DND-41 (cell line): ENCODE measurements around the gene PARM1.

Experiments used
- ATAC-seq: fragments of 200-7000 bp; cut with Tn5 transposase; 3 replicates; pipeline ENCODE4 v1.9.1; 2021; ENCODE audit warnings: low read depth; ENCODE audit not compliant: insufficient read depth
- DNase-seq: peaks from one replicate; pipeline ENCODE4 v3.0.0-alpha.2; 2020
- H2AFZ ChIP-seq: 2 replicates; pipeline ENCODE4 v1.6.0; 2012; ENCODE audit warnings: low read depth, low read length
- H3K27ac ChIP-seq: 2 replicates; pipeline ENCODE4 v1.5.1; 2012; ENCODE audit warnings: low read length, inconsistent platforms
- H3K27me3 ChIP-seq: fragments of 200-600 bp; sonication (generic); 2 replicates; pipeline ENCODE4 v1.6.0; 2012; ENCODE audit warnings: low read length, mild to moderate bottlenecking, inconsistent platforms; ENCODE audit not compliant: insufficient read depth, poor library complexity
- H3K36me3 ChIP-seq: 2 replicates; pipeline ENCODE4 v1.5.1; 2012; ENCODE audit warnings: low read length, inconsistent platforms; ENCODE audit not compliant: insufficient read depth
- H3K4me1 ChIP-seq: 2 replicates; pipeline ENCODE4 v1.5.1; 2012; ENCODE audit warnings: mild to moderate bottlenecking, low read length; ENCODE audit not compliant: insufficient read depth
- H3K4me2 ChIP-seq: 2 replicates; pipeline ENCODE4 v1.6.0; 2012; ENCODE audit warnings: mild to moderate bottlenecking, moderate library complexity, low read length, inconsistent platforms; ENCODE audit not compliant: insufficient read depth
- H3K4me3 ChIP-seq, 2 experiments: fragments of 200-600 bp in 1 of 2; shearing (Covaris generic) in 1 of 2; 2 replicates each; pipeline ENCODE4 v1.5.1; 2012 to 2016; ENCODE audit warnings: inconsistent platforms in 2 of 2, low read length in 2 of 2, mild to moderate bottlenecking in 2 of 2, low read depth in 1 of 2, moderate library complexity in 1 of 2
- H3K79me2 ChIP-seq: 2 replicates; pipeline ENCODE4 v1.6.0; 2012; ENCODE audit warnings: low read length, inconsistent platforms; ENCODE audit not compliant: insufficient read depth
- H3K9ac ChIP-seq: 2 replicates; pipeline ENCODE4 v1.6.0; 2012; ENCODE audit warnings: low read depth, mild to moderate bottlenecking, inconsistent platforms, low read length, moderate library complexity
- H3K9me3 ChIP-seq: 2 replicates; pipeline ENCODE4 v1.5.1; 2012; ENCODE audit warnings: low read length, moderate library complexity, mild to moderate bottlenecking, inconsistent platforms; ENCODE audit not compliant: insufficient read depth, severe bottlenecking
- H4K20me1 ChIP-seq: 2 replicates; pipeline ENCODE4 v1.6.0; 2012; ENCODE audit warnings: low read length; ENCODE audit not compliant: insufficient read depth
- EZH2 ChIP-seq: IDR thresholded peaks from 3 replicates; pipeline ENCODE4 v1.6.1; 2012; ENCODE audit warnings: borderline replicate concordance, low read depth, mild to moderate bottlenecking, moderate library complexity, low read length, inconsistent platforms; ENCODE audit not compliant: severe bottlenecking
- TF ChIP-seq, protein P1 (sequence below): IDR thresholded peaks from 2 replicates; pipeline ENCODE4 v1.5.1; 2012; ENCODE audit warnings: borderline replicate concordance, low read length, moderate library complexity, mild to moderate bottlenecking; ENCODE audit not compliant: poor library complexity, severe bottlenecking; ENCODE audit errors: extremely low read depth

Gene PARM1

DNA sequence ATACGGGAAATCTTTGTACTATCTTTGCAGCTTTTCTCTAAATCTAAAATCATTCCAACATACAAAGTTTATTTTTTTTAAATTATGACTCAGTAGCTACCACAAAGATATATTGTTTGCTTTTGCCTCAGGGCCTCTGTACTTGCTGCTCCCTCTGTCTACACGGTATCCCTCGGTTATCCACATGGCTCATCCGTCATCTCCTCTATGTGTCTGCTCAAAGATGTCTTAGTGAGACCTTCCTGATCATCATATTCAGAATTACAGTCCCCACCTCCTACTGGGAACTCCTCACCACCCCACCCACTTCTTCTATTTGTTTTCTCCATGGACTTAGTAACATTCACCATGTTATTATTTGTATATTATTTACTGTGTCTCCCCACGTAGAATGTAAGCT lies 107.8 kb downstream of the PARM1 start:
- H3K36me3 ChIP-seq: no peaks in the 10 kb centered on the region
- no peaks in the 10 kb centered on the region for H3K9me3 ChIP-seq
- no peaks in the 10 kb centered on the region for H3K4me1 ChIP-seq
- no peak overlapping the region for H3K27ac ChIP-seq
- no peaks in the 10 kb centered on the region for H3K27me3 ChIP-seq
- H2AFZ ChIP-seq: no peak overlapping the region
- no peak overlapping the region for H3K4me3 ChIP-seq
- no peak for TF ChIP-seq EZH2
- TF ChIP-seq, protein P1, sequence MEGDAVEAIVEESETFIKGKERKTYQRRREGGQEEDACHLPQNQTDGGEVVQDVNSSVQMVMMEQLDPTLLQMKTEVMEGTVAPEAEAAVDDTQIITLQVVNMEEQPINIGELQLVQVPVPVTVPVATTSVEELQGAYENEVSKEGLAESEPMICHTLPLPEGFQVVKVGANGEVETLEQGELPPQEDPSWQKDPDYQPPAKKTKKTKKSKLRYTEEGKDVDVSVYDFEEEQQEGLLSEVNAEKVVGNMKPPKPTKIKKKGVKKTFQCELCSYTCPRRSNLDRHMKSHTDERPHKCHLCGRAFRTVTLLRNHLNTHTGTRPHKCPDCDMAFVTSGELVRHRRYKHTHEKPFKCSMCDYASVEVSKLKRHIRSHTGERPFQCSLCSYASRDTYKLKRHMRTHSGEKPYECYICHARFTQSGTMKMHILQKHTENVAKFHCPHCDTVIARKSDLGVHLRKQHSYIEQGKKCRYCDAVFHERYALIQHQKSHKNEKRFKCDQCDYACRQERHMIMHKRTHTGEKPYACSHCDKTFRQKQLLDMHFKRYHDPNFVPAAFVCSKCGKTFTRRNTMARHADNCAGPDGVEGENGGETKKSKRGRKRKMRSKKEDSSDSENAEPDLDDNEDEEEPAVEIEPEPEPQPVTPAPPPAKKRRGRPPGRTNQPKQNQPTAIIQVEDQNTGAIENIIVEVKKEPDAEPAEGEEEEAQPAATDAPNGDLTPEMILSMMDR: no peak
- no peak overlapping the region for H3K9ac ChIP-seq
- H3K4me2 ChIP-seq: no peak overlapping the region
- no peaks in the 10 kb centered on the region for H3K79me2 ChIP-seq
- no peaks in the 10 kb centered on the region for H4K20me1 ChIP-seq
- no peak for ATAC-seq
- no peak for DNase-seq

DNA sequence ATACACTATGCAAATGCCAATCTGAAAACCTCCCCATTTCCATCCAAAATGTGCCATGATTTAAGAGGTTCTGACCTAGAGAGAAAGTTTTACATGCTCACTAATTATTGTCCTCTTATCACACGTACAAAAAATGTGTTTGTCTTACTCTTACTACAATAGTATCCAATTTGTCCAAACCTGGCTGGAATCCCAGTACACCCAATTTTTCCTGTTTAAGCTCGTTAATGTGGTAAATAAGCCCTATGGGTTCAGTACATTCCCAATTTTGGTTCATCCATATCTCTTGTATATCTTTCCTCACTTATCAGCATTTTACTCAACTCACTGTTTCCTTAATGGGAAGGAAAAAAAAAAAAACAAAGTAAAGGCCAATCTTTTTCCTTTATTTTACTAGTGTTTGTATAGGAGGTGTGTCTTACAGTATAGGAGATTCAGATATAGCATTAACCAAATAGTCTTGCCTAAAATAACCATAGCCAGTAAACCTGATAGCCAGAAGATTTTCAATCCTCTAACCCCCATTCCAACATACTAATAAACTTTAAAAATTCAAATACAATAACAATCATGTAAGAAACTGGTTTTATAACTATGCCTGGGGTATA lies 109.8 kb downstream of the PARM1 start:
- Histone ChIP-seq H3K4me2 (no peak overlapping the region), H3K9me3 (no peaks in the 10 kb centered on the region), H3K9ac (no peak overlapping the region), H4K20me1 (no peaks in the 10 kb centered on the region), H2AFZ (no peak overlapping the region), H3K36me3 (no peaks in the 10 kb centered on the region), H3K27ac (no peak overlapping the region), H3K4me3 (no peak overlapping the region), H3K79me2 (no peaks in the 10 kb centered on the region), H3K4me1 (no peaks in the 10 kb centered on the region), H3K27me3 (no peaks in the 10 kb centered on the region)
- DNase-seq (no peak), ATAC-seq (no peak)
- TF ChIP-seq, protein P1: no peak
- no peak for TF ChIP-seq EZH2

DNA sequence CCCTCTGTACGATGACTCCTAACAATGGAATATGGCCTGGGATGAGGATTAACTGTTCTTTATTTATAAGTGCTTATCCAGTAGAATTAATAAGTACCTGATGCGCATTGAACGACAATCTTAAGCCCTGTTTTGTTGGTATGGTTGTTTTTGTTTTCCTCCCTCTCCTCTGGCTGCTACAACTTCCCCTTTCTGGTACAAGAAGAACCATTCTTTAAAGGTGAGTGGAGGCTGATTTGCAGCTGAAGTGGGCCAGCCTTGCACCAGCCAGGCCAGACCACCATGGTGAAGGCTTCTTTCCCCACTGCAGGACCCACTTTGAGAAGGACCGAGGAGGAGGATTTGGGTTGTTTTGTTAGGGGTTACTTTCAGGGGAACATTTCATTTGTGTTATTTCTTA lies 113.3 kb downstream of the PARM1 start:
- no peaks in the 10 kb centered on the region for H4K20me1 ChIP-seq
- no peaks in the 10 kb centered on the region for H3K9me3 ChIP-seq
- ATAC-seq (no peak), DNase-seq (no peak)
- H3K4me1 ChIP-seq: no peaks in the 10 kb centered on the region
- no peaks in the 10 kb centered on the region for H3K27me3 ChIP-seq
- no peak overlapping the region for H3K4me2 ChIP-seq
- no peak overlapping the region for H3K4me3 ChIP-seq
- TF ChIP-seq EZH2: no peak
- TF ChIP-seq, protein P1: no peak
- H3K27ac ChIP-seq: no peak overlapping the region
- no peak overlapping the region for H3K9ac ChIP-seq
- no peaks in the 10 kb centered on the region for H3K36me3 ChIP-seq
- H3K79me2 ChIP-seq: no peaks in the 10 kb centered on the region
- no peak overlapping the region for H2AFZ ChIP-seq
